Stomach (tissue), 9 donors: ENCODE results near the gene POLR3GL. TPM values are rescaled to one million over a fixed set of nuclear protein-coding genes. Genes with fewer than 3 reads are reported as not detected.

Experiments used
- DNase-seq, 2 donors: peaks; one replicate each; pipeline versions ENCODE4 v3.0.0 to v3.0.0-alpha.2; 2013 to 2019
- H3K27ac ChIP-seq, 5 donors: fragments of 200-600 bp in 4 of 5; sonication (generic) in 4 of 5; one replicate each; pipeline ENCODE4 v1.5.1; 2013 to 2019; ENCODE audit warnings: mild to moderate bottlenecking in 1 of 5, moderate library complexity in 1 of 5
- H3K27me3 ChIP-seq, 3 donors: fragments of 200-600 bp; sonication (generic); one replicate each; pipeline ENCODE4 v1.5.1; 2017 to 2019; ENCODE audit warnings: mixed run types in 1 of 3
- H3K36me3 ChIP-seq, 4 donors: fragments of 200-600 bp; sonication (generic); 1 replicate in 3 of 4; 2 replicates in 1 of 4; pipeline ENCODE4 v1.5.1; 2016 to 2019
- H3K4me1 ChIP-seq, 4 donors: fragments of 200-600 bp; sonication (generic); one replicate each; pipeline ENCODE4 v1.5.1; 2016 to 2019
- H3K4me3 ChIP-seq, 4 donors: fragments of 200-600 bp; sonication (generic) in 3 of 4; one replicate each; pipeline ENCODE4 v1.5.1; 2016 to 2019; ENCODE audit warnings: mild to moderate bottlenecking in 1 of 4
- H3K9me3 ChIP-seq, 4 donors: fragments of 200-600 bp; sonication (generic); one replicate each; pipeline ENCODE4 v1.5.1; 2016 to 2019
- CTCF ChIP-seq, 7 experiments: fragments of 450-650 bp in 4 of 7; fragments of 200-600 bp in 3 of 7; sonication (generic) in 3 of 7; IDR thresholded peaks; one replicate each; pipeline ENCODE4 v1.5.1; 2016 to 2019; ENCODE audit warnings: antibody characterized with exemption in 7 of 7, control low read depth in 2 of 7, mild to moderate bottlenecking in 1 of 7
- EP300 ChIP-seq: sonication (generic); formaldehyde crosslinking; IDR thresholded peaks from one replicate; pipeline ENCODE4 v1.6.1; 2017; ENCODE audit warnings: antibody characterized with exemption
- POLR2A ChIP-seq, 4 donors: fragments of 450-650 bp; IDR thresholded peaks; one replicate each; pipeline ENCODE4 v1.6.1; 2016; ENCODE audit warnings: antibody characterized with exemption in 4 of 4, control low read depth in 2 of 4, mild to moderate bottlenecking in 1 of 4, moderate library complexity in 1 of 4
- POLR2AphosphoS5 ChIP-seq, 3 donors: sonication (generic); formaldehyde crosslinking; IDR thresholded peaks; one replicate each; pipeline ENCODE4 v1.6.1; 2016; ENCODE audit warnings: antibody characterized with exemption in 3 of 3
- WGBS, 5 donors: extraction: QIAGEN DNeasy Blood & Tissue Kit in 3 of 5; methylation state at CpG; one replicate each; pipeline versions ENCODE4 v1.1.5 to v1.1.7; 2013 to 2018; 5-methylcytosine and 5-hydroxymethylcytosine counted together
- intact Hi-C: fragments of 100-400 bp; cut with DNase I; formaldehyde crosslinking; loops from one replicate; pipeline ENCODE4 v1.15.1; 2023; ENCODE audit warnings: low total_unique reads
- polyA plus RNA-seq, 3 donors: library from polyadenylated mRNA; stranded (reverse); fragments of 200-250 nt; gene quantifications; one replicate each; pipeline ENCODE4 v1.2.3, GENCODE V29; 2013
- total RNA-seq, 5 donors: library from RNA; depleted of rRNA; stranded (reverse); fragments of >200 nt; gene quantifications; one replicate each; pipeline versions ENCODE4 v1.1.0 to v1.2.3, GENCODE V29; 2014 to 2016
- donor health status: healthy with polysubstance abuse.
- donor health status: Bipolar disorder and iron deficiency.
- donor health status: healthy.

The POLR3GL gene
- total and polyA plus RNA-seq, 8 donors, result 5.8 to 165 (median 26.9) TPM

GRCh38 chr1:145993618-145994390, 29.3 kb downstream of the POLR3GL start:
- intact Hi-C loops, result no loop called here
- 15 to 26% (median 19%) methylated on average over 6 of the region's 6 CpGs for WGBS, 5 donors
- no peaks in the 10 kb centered on the region for H3K9me3 ChIP-seq
- H3K27ac ChIP-seq, result peak overlapping the region; percentile 71 to 100 (median 97)
- peak; percentile 24 to 39 for DNase-seq
- no peaks in the 10 kb centered on the region for H3K27me3 ChIP-seq
- TF ChIP-seq CTCF (IDR thresholded peaks at IDR 0.05) (no peak), EP300 (no peak), POLR2AphosphoS5 (IDR thresholded peaks at IDR 0.05) (peak in 2 of 3 donors; percentile 25 to 74), POLR2A (IDR thresholded peaks at IDR 0.05) (no peak)
- peaks cover 30 to 44% (median 36%) of the 10 kb centered on the region in 4 donors for H3K36me3 ChIP-seq
- peak overlapping the region; percentile 70 to 97 (median 76) for H3K4me3 ChIP-seq
- H3K4me1 ChIP-seq, result peaks cover 30 to 69% (median 43%) of the 10 kb centered on the region in 4 donors

- 2 to 11% (median 6%) methylated on average over 9 to 10 of the region's 10 CpGs for WGBS, 5 donors
- Histone ChIP-seq H3K36me3 (peaks cover 30 to 44% (median 36%) of the 10 kb centered on the region in 4 donors), H3K27me3 (no peaks in the 10 kb centered on the region), H3K27ac (peak overlapping the region; percentile 71 to 100 (median 97)), H3K4me1 (peaks cover 38 to 69% (median 49%) of the 10 kb centered on the region in 4 donors), H3K9me3 (no peaks in the 10 kb centered on the region), H3K4me3 (peak overlapping the region; percentile 70 to 97 (median 76))
- DNase-seq, result peak; percentile 43 to 47
- TF ChIP-seq POLR2A (IDR thresholded peaks at IDR 0.05) (no peak), CTCF (IDR thresholded peaks at IDR 0.05) (no peak), POLR2AphosphoS5 (IDR thresholded peaks at IDR 0.05) (peak in 2 of 3 donors; percentile 81 to 89), EP300 (no peak)
- intact Hi-C loops, result no loop called here
These were observed 30.1 kb downstream of the POLR3GL start for GRCh38 chr1:145994391-145995120.

GRCh38 chr1:145995148-145995881, 30.8 kb downstream of the POLR3GL start:
- Histone ChIP-seq H3K9me3 (no peaks in the 10 kb centered on the region), H3K27ac (peak overlapping the region; percentile 72 to 100 (median 97)), H3K4me3 (peak overlapping the region; percentile 70 to 97 (median 76)), H3K4me1 (peaks cover 44 to 71% (median 54%) of the 10 kb centered on the region in 4 donors), H3K36me3 (peaks cover 30 to 44% (median 36%) of the 10 kb centered on the region in 4 donors), H3K27me3 (no peaks in the 10 kb centered on the region)
- intact Hi-C loops, result no loop called here
- WGBS, 5 donors, result 0 to 2% (median 0%) methylated on average over 8 of the region's 8 CpGs
- TF ChIP-seq EP300 (no peak), POLR2AphosphoS5 (IDR thresholded peaks at IDR 0.05) (peak in 1 of 3 donors; percentile 48)
- DNase-seq, result peak in 1 of 2 donors; percentile 23

GRCh38 chr1:145995964-145996432, 31.5 kb downstream of the POLR3GL start:
- WGBS, 5 donors, result 0 to 1% (median 0%) methylated on average over 13 of the region's 13 CpGs
- peak overlapping the region; percentile 70 to 97 (median 76) for H3K4me3 ChIP-seq
- peak in 1 of 2 donors; percentile 37 for DNase-seq
- H3K4me1 ChIP-seq, result peaks cover 42 to 65% (median 53%) of the 10 kb centered on the region in 4 donors
- intact Hi-C loops, result no loop called here
- H3K27ac ChIP-seq, result peak overlapping the region; percentile 72 to 100 (median 97)
- TF ChIP-seq POLR2A (IDR thresholded peaks at IDR 0.05) (peak in 1 of 4 donors; percentile 2), POLR2AphosphoS5 (IDR thresholded peaks at IDR 0.05) (peak in 1 of 3 donors; percentile 53), CTCF (IDR thresholded peaks at IDR 0.05) (no peak)
- no peaks in the 10 kb centered on the region for H3K9me3 ChIP-seq
- H3K27me3 ChIP-seq, result no peaks in the 10 kb centered on the region
- peaks cover 30 to 44% (median 36%) of the 10 kb centered on the region in 4 donors for H3K36me3 ChIP-seq
